ENCODE data around the gene PRKCG.
"Not testable (repeated sequence)": the region's sequence is repeated elsewhere in the genome, so short reads cannot be mapped to it uniquely, and the experiment has no call there.

Gene PRKCG

GRCh38 chr19:53944933-53945332, 62.9 kb downstream of the PRKCG start:
- no peak for DNase-seq (ENCODE audit: low spot score)

- DNase-seq (ENCODE audit: low spot score) = no peak
Measured at GRCh38 chr19:53945441-53945840, 63.4 kb downstream of the PRKCG start.

- no peak for DNase-seq (ENCODE audit: low spot score)
Measured at GRCh38 chr19:53945998-53946397, 64.0 kb downstream of the PRKCG start.

- DNase-seq (ENCODE audit: low spot score) = no peak
Measured at GRCh38 chr19:53947624-53948023, 65.6 kb downstream of the PRKCG start.

GRCh38 chr19:53948611-53949010, 66.6 kb downstream of the PRKCG start:
- not testable (repeated sequence) for DNase-seq (ENCODE audit: low spot score)

GRCh38 chr19:53951436-53951835, 69.4 kb downstream of the PRKCG start:
- DNase-seq (ENCODE audit: low spot score) = no peak

GRCh38 chr19:53951947-53952346, 70.0 kb downstream of the PRKCG start:
- no peak for DNase-seq (ENCODE audit: low spot score)

- no peak for DNase-seq (ENCODE audit: low spot score)
Measured at GRCh38 chr19:53953383-53953782, 71.4 kb downstream of the PRKCG start.
